Left colon (tissue), 2 donors: Measurements from ENCODE around the gene TNPO3. TPM values are rescaled to one million over a fixed set of nuclear protein-coding genes. Genes with fewer than 3 reads are reported as not detected.

ENCODE experiments used
- total RNA-seq, 2 donors: library from RNA; stranded (reverse); fragmentation: NEBNext Ultra II Directional; extraction: Animal tissue kit (Norgen Biotek cat#: 25700); gene quantifications; one replicate each; pipeline ENCODE4 v1.2.1, GENCODE V29; 2021
- donor health status: DM: no; HTN: no; CAD: no.
- donor health status: DM: yes; HTN: yes; CAD: no.

Gene TNPO3
- total RNA-seq, 2 donors from 2014 or later: 35.2 to 36.4 TPM

Other genes with a start within 250 kb of the TNPO3 start
- gene FLNC, start 224.7 kb downstream of the TNPO3 start, total RNA-seq: 10 to 100 TPM in 1 of 2 donors, 1 to 10 TPM in 1; 2.4 to 41.4 TPM
- gene ATP6V1F, start 192.3 kb downstream of the TNPO3 start, total RNA-seq: 10 to 100 TPM; 65.8 to 78.5 TPM
- gene KCP, start 144.4 kb downstream of the TNPO3 start, total RNA-seq: 1 to 10 TPM in 1 of 2 donors, under 1 TPM in 1; 0.81 to 1.6 TPM
- 1 to 10 TPM; 6.6 to 8.5 TPM for gene IRF5, start 117.2 kb downstream of the TNPO3 start, total RNA-seq
- 1 to 10 TPM; 4.8 to 7.5 TPM for gene TSPAN33, start 89.6 kb upstream of the TNPO3 start, total RNA-seq
- gene SMO, start 133.5 kb upstream of the TNPO3 start, total RNA-seq: 1 to 10 TPM; 1.5 to 3.6 TPM
- gene AHCYL2, start 169.9 kb upstream of the TNPO3 start, total RNA-seq: 100 to 1,000 TPM; 482 to 555 TPM